NCI-H2196 (cell line): Measurements from ENCODE around the gene RAB35.
A peak's percentile ranks its signal among the peaks of the same experiment; 100 is the strongest.

Experiments used
- DNase-seq: peaks from one replicate; lab custom pipeline; 2025; ENCODE audit not compliant: unreplicated experiment; lab: John Stamatoyannopoulos, UW

Gene RAB35

GRCh38 chr12:120089796-120090195 lies 26.8 kb downstream of the RAB35 start:
- DNase-seq: no peak

GRCh38 chr12:120089105-120089504 lies 27.4 kb downstream of the RAB35 start:
- no peak for DNase-seq

- peak; percentile 99 for DNase-seq
Observed at GRCh38 chr12:120086801-120087621, 29.5 kb downstream of the RAB35 start.

- DNase-seq: no peak
Observed at GRCh38 chr12:120085920-120086645, 30.5 kb downstream of the RAB35 start.

GRCh38 chr12:120081641-120082040 lies 34.9 kb downstream of the RAB35 start:
- DNase-seq: no peak

GRCh38 chr12:120079411-120080400 lies 36.8 kb downstream of the RAB35 start:
- no peak for DNase-seq

GRCh38 chr12:120078868-120079267 lies 37.7 kb downstream of the RAB35 start:
- DNase-seq: no peak

- DNase-seq: no peak
Observed at GRCh38 chr12:120077260-120077659, 39.3 kb downstream of the RAB35 start.

GRCh38 chr12:120076651-120077050 lies 39.9 kb downstream of the RAB35 start:
- DNase-seq: no peak

GRCh38 chr12:120075034-120075616 lies 41.4 kb downstream of the RAB35 start:
- no peak for DNase-seq

GRCh38 chr12:120072472-120073249 lies 43.9 kb downstream of the RAB35 start:
- DNase-seq: no peak

- no peak for DNase-seq
Observed at GRCh38 chr12:120071493-120072020, 45.0 kb downstream of the RAB35 start.

- no peak for DNase-seq
Observed at GRCh38 chr12:120069278-120069677, 47.3 kb downstream of the RAB35 start.

- DNase-seq: no peak
Observed at GRCh38 chr12:120067901-120068300, 48.7 kb downstream of the RAB35 start.

GRCh38 chr12:120067084-120067869 lies 49.3 kb downstream of the RAB35 start:
- peak; percentile 53 for DNase-seq

GRCh38 chr12:120066341-120066740 lies 50.2 kb downstream of the RAB35 start:
- no peak for DNase-seq

- no peak for DNase-seq
Observed at GRCh38 chr12:120065472-120065871, 51.1 kb downstream of the RAB35 start.

- no peak for DNase-seq
Observed at GRCh38 chr12:120064054-120064940, 52.3 kb downstream of the RAB35 start.
